Gastroesophageal sphincter (tissue), 4 donors: Measurements from ENCODE around the gene XRCC4. TPM values are rescaled to one million over a fixed set of nuclear protein-coding genes. Genes with fewer than 3 reads are reported as not detected.

Experiments
- ATAC-seq: fragments of 150-250 bp; one replicate; pipeline ENCODE4 v1.9.1; 2016; ENCODE audit warnings: mild to moderate bottlenecking, moderate library complexity
- H3K27ac ChIP-seq, 4 donors: fragments of 200-600 bp; sonication (generic) in 3 of 4; 1 replicate in 3 of 4; 2 replicates in 1 of 4; pipeline ENCODE4 v1.5.1; 2016 to 2019
- H3K27me3 ChIP-seq: fragments of 200-600 bp; sonication (generic); one replicate; pipeline ENCODE4 v1.5.1; 2019
- H3K36me3 ChIP-seq, 2 donors: fragments of 200-600 bp; sonication (generic); one replicate each; pipeline ENCODE4 v1.5.1; 2019; ENCODE audit warnings: control low read depth in 1 of 2
- H3K4me1 ChIP-seq, 3 donors: fragments of 200-600 bp; sonication (generic); 1 replicate in 2 of 3; 2 replicates in 1 of 3; pipeline ENCODE4 v1.5.1; 2016 to 2019; ENCODE audit warnings: control low read depth in 2 of 3
- H3K4me3 ChIP-seq, 2 donors: fragments of 200-600 bp; sonication (generic); one replicate each; pipeline ENCODE4 v1.5.1; 2019; ENCODE audit warnings: mild to moderate bottlenecking in 1 of 2, moderate library complexity in 1 of 2
- H3K9me3 ChIP-seq, 3 donors: fragments of 200-600 bp; sonication (generic); one replicate each; pipeline ENCODE4 v1.5.1; 2017 to 2019; ENCODE audit warnings: control low read depth in 2 of 3
- EP300 ChIP-seq: sonication (generic); formaldehyde crosslinking; IDR thresholded peaks from one replicate; pipeline ENCODE4 v1.6.1; 2017; ENCODE audit warnings: antibody characterized with exemption, mild to moderate bottlenecking
- POLR2A ChIP-seq, 2 donors: fragments of 450-650 bp; IDR thresholded peaks; one replicate each; pipeline ENCODE4 v1.6.1; 2017; ENCODE audit warnings: antibody characterized with exemption in 2 of 2, mild to moderate bottlenecking in 2 of 2, moderate library complexity in 1 of 2
- POLR2AphosphoS5 ChIP-seq: sonication (generic); formaldehyde crosslinking; IDR thresholded peaks from one replicate; pipeline ENCODE4 v1.6.1; 2017; ENCODE audit warnings: antibody characterized with exemption
- WGBS, 2 donors: methylation state at CpG; one replicate each; pipeline ENCODE4 v1.1.5; 2018; ENCODE audit warnings: low coverage in 1 of 2; 5-methylcytosine and 5-hydroxymethylcytosine counted together
- total RNA-seq, 4 donors: library from RNA; depleted of rRNA; stranded (reverse); fragments of >200 nt; gene quantifications; one replicate each; pipeline ENCODE4 v1.1.0, GENCODE V29; 2016
- TF ChIP-seq, protein P1 (sequence below), 4 experiments: fragments of 200-600 bp in 2 of 4; fragments of 450-650 bp in 2 of 4; sonication (generic) in 1 of 4; IDR thresholded peaks; one replicate each; pipeline ENCODE4 v1.5.1; 2017 to 2019; ENCODE audit warnings: antibody characterized with exemption in 4 of 4, mild to moderate bottlenecking in 2 of 4, moderate library complexity in 2 of 4

XRCC4 gene
- total RNA-seq, 4 donors from 2014 or later, result 3.7 to 9.3 (median 5.4) TPM

DNA sequence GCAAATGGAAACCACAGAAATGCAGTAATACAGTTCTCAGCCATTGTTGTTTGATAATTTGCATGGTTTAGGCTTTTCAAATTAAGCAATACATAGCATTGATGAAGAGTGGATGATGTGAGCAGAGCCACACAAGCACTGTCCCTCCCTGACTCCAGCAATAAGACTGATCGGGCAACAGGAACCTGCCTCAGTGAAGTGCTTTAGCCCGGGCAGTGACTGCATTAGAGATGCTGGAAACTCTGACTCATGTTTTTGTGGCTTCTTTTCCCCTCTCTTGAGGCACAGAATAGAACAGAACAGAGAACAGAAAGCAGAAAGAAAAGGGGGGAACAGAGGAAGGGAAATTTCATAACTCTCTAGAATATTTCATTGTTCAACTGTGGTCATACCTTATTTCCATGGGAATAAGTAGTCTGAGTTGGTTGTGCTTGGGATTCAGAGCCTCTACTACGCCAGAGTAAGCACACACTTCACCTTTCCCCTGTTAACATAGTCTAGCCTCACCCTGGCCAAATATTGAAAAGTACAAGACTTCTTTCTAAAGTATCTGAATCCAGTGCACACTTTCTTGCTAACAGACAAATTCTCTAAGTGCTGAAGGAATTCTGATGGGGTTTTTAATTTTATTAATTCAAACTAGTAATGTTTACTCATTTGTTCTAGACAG is 229.4 kb downstream of the XRCC4 start:
- Histone ChIP-seq H3K27ac (no peak overlapping the region), H3K9me3 (no peaks in the 10 kb centered on the region), H3K27me3 (no peaks in the 10 kb centered on the region), H3K36me3 (no peaks in the 10 kb centered on the region), H3K4me1 (peaks cover 0 to 4% (median 0%) of the 10 kb centered on the region in 3 donors), H3K4me3 (no peak overlapping the region)
- TF ChIP-seq POLR2AphosphoS5, result no peak
- no peak for TF ChIP-seq POLR2A (IDR thresholded peaks at IDR 0.05)
- TF ChIP-seq EP300, result no peak
- TF ChIP-seq, protein P1, sequence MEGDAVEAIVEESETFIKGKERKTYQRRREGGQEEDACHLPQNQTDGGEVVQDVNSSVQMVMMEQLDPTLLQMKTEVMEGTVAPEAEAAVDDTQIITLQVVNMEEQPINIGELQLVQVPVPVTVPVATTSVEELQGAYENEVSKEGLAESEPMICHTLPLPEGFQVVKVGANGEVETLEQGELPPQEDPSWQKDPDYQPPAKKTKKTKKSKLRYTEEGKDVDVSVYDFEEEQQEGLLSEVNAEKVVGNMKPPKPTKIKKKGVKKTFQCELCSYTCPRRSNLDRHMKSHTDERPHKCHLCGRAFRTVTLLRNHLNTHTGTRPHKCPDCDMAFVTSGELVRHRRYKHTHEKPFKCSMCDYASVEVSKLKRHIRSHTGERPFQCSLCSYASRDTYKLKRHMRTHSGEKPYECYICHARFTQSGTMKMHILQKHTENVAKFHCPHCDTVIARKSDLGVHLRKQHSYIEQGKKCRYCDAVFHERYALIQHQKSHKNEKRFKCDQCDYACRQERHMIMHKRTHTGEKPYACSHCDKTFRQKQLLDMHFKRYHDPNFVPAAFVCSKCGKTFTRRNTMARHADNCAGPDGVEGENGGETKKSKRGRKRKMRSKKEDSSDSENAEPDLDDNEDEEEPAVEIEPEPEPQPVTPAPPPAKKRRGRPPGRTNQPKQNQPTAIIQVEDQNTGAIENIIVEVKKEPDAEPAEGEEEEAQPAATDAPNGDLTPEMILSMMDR (IDR thresholded peaks at IDR 0.05), result no peak
- WGBS, 2 donors, result 10 to 44% methylated on average over 1 to 3 of the region's 3 CpGs
- peak; percentile 91 for ATAC-seq

DNA sequence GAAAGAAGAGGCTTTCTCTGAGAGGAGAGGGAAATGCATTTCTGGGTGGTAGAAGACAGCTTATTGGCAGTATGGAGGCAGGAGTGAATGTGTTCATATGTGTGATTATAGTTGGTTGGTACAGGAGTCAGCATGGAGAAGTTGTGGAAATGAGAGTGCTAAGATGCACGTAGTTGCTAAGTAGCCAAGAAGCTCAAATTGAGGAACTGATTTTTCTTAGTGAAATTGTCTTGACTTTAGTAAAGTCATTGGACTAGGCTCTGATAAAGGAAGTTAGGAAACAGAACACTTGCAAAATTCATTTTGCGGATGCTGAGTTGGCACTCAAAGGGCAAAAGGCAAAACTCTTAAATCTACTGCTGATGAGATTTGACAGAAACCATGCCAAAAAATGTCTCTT is 235.3 kb downstream of the XRCC4 start:
- Histone ChIP-seq H3K27ac (no peak overlapping the region), H3K27me3 (no peaks in the 10 kb centered on the region), H3K36me3 (no peaks in the 10 kb centered on the region), H3K4me1 (no peaks in the 10 kb centered on the region), H3K9me3 (peaks cover 0 to 14% (median 0%) of the 10 kb centered on the region in 3 donors), H3K4me3 (no peak overlapping the region)
- TF ChIP-seq, protein P1 (IDR thresholded peaks at IDR 0.05), result no peak
- TF ChIP-seq POLR2AphosphoS5 (no peak), POLR2A (IDR thresholded peaks at IDR 0.05) (no peak), EP300 (no peak)
- 78 to 83% methylated on average over 2 of the region's 2 CpGs for WGBS, 2 donors
- peak; percentile 58 for ATAC-seq

DNA sequence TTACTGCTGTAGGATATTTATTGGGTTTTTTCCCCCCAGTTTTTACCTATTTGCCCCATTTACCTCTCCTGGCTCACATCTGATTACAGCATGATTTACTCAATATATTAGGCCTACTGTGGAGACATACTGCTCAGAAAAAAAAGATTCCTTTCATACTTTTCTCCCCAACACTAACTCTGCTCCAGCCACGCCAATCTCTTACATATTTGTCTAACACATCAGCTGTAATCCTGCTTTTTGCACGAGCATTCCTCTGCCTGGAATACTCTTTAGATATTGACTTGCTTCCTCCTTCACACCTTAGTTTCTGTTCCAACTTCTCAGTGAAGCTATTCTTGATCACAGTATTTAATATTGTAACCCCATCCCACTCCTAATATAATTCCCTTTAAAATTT is 236.1 kb downstream of the XRCC4 start:
- 55 to 60% methylated on average over 2 of the region's 2 CpGs for WGBS, 2 donors

DNA sequence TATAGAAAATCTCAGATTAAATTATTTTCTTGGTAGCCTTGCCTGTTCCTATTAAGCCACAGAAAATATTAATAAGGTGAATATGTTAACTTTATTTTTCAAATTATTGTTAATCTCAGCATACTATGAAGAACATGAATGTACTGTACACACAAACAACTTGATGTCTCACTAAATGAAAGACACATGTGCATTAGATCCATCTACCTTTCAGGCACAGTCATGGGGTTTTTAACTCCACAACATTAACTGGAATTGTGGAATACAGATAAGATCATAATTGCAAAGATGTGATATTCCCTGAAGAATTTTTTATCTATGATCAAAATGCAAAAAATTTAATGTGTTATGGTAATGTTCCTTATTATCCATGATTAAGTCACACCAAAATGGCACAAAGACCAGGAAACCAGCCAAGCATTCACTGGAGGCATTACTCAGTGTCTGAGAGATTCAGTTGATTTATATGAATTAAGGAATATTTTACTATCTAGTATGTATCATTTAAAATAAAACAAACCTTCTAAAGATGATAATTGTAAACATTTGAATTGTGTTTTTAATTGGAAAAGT is 244.2 kb downstream of the XRCC4 start:
- TF ChIP-seq POLR2A (IDR thresholded peaks at IDR 0.05), result no peak
- no peak for TF ChIP-seq EP300
- TF ChIP-seq, protein P1 (IDR thresholded peaks at IDR 0.05), result no peak
- TF ChIP-seq POLR2AphosphoS5, result no peak
- Histone ChIP-seq H3K9me3 (no peaks in the 10 kb centered on the region), H3K27me3 (no peaks in the 10 kb centered on the region), H3K27ac (no peak overlapping the region), H3K4me1 (no peaks in the 10 kb centered on the region), H3K4me3 (no peak overlapping the region), H3K36me3 (no peaks in the 10 kb centered on the region)
- ATAC-seq, result no peak

More for the DNA sequence above, 236.1 kb downstream of the XRCC4 start:
- Histone ChIP-seq H3K9me3 (peaks cover 0 to 14% (median 0%) of the 10 kb centered on the region in 3 donors), H3K27ac (no peak overlapping the region), H3K4me3 (no peak overlapping the region), H3K4me1 (no peaks in the 10 kb centered on the region), H3K36me3 (no peaks in the 10 kb centered on the region), H3K27me3 (no peaks in the 10 kb centered on the region)
- no peak for ATAC-seq
- TF ChIP-seq POLR2AphosphoS5 (no peak), POLR2A (IDR thresholded peaks at IDR 0.05) (no peak), EP300 (no peak)
- TF ChIP-seq, protein P1 (IDR thresholded peaks at IDR 0.05), result no peak

DNA sequence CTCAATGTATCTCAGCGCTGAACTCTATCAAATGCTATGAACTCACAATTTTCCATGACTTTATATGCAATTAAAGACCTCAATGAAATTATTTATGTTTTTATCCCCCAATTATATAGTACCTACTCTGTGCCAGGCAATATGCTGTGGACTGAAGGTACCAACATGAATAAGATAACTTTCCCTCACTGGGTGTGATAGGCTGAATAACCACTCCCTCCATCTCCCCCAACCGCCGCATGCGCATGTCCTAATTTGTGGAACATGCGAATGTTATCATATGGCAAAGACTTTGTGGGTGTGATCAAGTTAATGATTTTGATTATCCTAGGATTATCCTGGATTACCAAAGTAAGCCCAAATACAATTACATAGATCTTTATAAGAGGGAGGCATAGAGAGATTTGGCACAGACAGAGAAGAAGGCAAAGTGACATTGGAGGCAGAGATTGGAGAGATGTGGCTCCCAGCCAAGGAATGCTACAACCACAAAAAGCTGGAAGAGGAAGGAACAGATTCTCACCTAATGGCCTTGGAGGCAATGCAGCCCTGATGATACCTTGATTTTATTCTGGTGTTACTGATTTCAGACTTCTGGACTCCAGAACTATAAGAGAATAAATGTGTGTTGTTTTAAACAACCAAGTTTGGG is 245.1 kb downstream of the XRCC4 start:
- Histone ChIP-seq H3K27ac (no peak overlapping the region), H3K36me3 (no peaks in the 10 kb centered on the region), H3K9me3 (no peaks in the 10 kb centered on the region), H3K4me1 (no peaks in the 10 kb centered on the region), H3K27me3 (no peaks in the 10 kb centered on the region), H3K4me3 (no peak overlapping the region)
- no peak for ATAC-seq
- TF ChIP-seq POLR2A (IDR thresholded peaks at IDR 0.05) (no peak), EP300 (no peak), POLR2AphosphoS5 (no peak)
- TF ChIP-seq, protein P1 (IDR thresholded peaks at IDR 0.05), result no peak
- 87 to 94% methylated on average over 5 of the region's 5 CpGs for WGBS, 2 donors
